ENCODE results near the gene TMEM131.
"Not testable (repeated sequence)": the region's sequence is repeated elsewhere in the genome, so short reads cannot be mapped to it uniquely, and the experiment has no call there.

Gene TMEM131, protein sequence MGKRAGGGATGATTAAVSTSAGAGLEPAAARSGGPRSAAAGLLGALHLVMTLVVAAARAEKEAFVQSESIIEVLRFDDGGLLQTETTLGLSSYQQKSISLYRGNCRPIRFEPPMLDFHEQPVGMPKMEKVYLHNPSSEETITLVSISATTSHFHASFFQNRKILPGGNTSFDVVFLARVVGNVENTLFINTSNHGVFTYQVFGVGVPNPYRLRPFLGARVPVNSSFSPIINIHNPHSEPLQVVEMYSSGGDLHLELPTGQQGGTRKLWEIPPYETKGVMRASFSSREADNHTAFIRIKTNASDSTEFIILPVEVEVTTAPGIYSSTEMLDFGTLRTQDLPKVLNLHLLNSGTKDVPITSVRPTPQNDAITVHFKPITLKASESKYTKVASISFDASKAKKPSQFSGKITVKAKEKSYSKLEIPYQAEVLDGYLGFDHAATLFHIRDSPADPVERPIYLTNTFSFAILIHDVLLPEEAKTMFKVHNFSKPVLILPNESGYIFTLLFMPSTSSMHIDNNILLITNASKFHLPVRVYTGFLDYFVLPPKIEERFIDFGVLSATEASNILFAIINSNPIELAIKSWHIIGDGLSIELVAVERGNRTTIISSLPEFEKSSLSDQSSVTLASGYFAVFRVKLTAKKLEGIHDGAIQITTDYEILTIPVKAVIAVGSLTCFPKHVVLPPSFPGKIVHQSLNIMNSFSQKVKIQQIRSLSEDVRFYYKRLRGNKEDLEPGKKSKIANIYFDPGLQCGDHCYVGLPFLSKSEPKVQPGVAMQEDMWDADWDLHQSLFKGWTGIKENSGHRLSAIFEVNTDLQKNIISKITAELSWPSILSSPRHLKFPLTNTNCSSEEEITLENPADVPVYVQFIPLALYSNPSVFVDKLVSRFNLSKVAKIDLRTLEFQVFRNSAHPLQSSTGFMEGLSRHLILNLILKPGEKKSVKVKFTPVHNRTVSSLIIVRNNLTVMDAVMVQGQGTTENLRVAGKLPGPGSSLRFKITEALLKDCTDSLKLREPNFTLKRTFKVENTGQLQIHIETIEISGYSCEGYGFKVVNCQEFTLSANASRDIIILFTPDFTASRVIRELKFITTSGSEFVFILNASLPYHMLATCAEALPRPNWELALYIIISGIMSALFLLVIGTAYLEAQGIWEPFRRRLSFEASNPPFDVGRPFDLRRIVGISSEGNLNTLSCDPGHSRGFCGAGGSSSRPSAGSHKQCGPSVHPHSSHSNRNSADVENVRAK (N-terminal part only)

DNA sequence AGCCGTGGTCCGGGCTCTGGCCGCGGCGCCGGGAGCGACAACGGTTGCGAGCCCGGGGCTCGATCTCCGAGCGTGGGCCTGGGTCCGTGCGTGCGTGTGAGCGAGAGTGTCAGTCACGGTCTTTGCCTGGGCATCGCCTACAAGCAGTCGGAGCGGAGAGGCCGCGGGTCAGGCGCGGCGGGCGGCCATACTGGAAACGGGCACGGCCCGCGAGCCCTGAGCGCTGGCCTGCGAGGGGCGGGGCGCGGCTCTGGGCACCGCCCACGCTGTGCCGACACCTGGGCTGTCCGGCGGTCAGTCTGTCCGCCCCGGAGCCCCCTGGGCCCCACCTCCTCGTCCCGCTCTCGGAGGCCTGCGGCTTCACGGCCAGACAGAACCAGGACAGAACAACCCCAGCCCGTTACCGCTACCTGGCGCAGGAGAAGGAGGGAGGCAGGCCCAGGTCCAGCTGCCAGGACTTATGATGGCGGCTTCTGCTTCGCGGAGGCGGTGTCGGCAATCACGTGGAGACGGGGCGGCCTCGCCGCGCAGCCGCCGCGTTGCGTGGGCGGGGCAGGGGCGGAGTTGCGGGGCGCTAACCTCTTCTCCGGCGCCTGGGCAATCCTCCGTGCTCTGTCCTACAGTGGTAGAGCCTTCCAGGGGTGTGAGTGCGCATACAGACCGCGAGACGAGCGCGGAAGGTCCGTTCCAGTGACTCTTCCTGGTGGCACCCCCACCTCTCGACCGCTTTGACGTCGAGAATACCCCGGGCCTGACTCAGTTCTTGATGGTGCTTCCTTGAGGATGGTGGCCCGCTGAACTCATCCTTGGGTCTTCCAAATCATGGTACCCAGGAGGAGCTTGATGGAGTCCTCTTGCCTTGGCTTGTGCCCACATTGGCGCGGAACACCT is at the start of gene TMEM131:
Gene TMEM131 (minus strand): TSS at position 215 of the 891 bp plus-strand sequence. CDS start 286 bp downstream, outside the sequence.
- peak; percentile 90 for DNase-seq (ENCODE audit: low read depth)

DNA sequence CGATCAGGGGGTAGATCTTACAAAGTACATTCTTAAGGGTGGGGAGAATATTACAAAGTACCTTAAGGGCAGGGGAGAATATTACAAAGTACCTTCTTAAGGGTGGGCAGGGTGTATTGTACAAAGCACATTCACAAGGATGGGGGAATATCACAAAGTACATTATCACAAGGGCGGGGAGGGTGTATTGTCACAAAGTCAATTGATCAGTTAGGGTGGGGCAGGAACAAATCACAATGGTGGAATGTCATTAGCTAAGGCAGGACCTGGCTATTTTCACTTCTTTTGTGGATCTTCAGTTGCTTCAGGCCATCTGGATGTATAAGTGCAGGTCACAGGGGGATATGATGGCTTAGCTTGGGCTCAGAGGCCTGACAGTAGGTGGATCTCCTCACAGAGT is 49.0 kb upstream of the TMEM131 start:
- not testable (repeated sequence) for DNase-seq (ENCODE audit: low read depth)

DNA sequence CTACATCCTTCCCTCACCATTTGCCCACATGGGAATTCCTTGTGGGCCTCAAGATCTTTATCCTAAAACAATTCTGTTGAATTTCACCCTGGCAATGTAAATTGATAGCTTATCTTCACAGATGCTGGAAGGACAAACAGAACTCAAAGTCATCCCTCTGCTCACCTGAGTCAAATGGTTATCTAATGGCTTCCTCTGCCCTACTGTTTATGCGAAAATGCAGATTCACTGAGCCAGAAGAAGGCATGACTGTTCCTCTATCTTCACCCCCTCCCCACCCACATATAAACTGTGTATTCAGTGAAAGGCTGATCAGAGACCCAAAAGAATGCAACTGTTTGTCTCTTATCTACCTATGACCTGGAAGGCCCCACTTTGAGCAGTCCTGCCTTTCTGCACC is 47.4 kb upstream of the TMEM131 start:
- DNase-seq (ENCODE audit: low read depth), result no peak

DNA sequence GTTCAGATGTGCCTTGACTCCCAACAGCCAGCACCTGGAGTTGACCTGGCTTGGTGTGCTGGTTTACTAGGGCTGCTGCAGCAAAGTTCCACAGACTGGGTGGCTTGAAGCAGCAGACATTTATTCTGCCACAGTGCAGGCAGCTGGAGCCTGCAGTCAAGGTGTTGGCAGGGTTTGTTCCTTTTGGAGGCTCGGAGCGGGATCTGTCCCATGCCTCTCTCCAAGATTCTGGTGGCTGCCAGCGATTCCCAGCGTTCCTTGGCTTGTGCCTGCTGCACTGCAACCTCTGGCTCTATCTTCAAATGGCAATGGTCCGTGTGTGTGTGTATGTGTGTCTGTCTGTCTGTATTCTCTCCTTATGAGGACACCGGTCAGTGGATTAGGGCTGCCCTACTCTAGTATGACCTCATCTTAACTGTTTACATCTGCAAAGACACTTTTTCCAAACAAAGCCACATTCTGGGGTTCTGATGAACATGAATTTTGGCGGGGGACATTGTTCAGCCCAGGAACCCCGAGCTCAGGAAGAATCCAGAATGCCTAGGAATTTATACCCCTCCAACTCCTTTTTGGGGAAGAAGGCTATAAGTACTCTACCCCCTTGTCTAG is 44.7 kb upstream of the TMEM131 start:
- no peak for DNase-seq (ENCODE audit: low read depth)

DNA sequence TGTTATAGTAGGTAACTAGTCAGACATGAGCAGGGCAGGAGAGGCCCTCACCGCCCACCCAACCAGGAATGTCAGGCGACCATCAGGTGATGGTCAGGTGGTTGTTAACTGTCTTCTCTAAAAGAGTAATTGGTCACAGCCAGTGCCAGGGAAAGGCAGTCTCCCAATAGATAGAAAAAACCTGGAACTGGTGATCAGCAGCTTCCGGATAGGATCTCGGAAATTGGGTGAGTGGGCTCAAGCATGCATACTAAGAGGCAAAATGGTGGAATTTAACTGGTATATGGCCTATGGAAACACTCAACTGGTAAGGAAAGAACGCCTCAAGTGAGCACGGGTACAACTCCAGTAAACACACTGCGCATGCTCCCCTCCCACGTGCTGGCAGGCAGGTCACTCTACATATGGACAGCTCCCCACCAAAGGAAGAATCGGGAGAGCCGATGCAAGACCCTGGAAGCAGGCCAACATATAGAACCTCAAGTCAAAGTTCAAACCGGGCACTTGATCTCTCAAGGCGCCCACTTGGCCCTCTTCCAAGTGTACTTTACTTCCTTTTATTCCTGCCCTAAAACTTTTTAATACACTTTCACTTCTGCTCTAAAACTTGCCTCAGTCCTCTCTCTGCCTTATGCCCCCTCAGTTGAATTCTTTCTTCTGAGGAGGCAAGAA is 43.5 kb upstream of the TMEM131 start:
- DNase-seq (ENCODE audit: low read depth), result no peak

DNA sequence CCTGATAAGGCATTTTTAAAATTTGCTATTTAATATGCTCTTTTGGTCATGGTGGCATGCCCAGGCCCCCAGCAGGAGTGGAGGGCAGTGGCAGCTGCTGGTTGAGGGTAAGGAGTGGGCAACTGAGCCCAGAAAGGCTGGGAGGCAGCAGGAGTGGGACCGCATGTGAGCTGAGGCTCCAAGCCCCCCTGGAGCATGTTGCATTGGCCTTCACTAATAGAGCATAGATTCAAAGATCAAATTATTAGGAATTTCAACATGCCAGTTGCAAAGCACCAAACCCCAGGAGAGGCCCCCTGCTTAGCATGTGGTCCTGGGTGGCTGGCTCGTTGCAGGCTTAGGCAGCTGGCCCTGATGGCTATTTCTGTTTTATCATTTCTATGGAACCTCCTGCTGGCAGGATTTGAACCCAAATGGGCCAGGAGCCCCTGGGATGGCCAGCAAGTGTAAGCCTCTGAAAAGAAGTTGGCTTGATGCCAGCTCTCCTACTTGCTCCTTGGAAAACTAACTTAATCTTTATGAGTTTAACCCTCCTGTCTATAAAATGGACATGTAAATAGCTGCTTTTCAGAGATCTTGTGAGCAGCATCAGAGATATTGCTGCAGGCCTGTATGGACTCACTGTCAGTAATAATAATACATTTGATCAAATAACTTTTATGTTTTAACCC is 42.1 kb upstream of the TMEM131 start:
- DNase-seq (ENCODE audit: low read depth), result no peak

DNA sequence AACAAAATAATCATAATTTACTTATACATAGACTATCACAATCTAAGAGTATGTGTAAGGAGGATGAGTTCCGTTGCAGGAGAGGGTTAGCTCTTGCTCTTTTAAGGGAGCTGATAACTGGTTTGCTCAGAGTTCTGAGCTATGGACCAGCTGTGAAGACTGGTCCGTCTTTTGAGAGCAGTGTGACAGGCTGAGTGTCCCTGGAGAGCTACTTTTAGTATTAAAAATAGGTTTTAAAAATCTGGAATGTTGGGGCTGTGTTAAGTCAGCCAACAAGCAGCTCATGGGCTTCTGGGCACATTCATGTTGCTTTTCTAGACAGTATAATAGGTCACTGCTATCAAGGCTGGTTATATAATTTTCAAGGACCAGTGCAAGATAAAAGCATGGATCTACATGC is 41.5 kb upstream of the TMEM131 start:
- no peak for DNase-seq (ENCODE audit: low read depth)

DNA sequence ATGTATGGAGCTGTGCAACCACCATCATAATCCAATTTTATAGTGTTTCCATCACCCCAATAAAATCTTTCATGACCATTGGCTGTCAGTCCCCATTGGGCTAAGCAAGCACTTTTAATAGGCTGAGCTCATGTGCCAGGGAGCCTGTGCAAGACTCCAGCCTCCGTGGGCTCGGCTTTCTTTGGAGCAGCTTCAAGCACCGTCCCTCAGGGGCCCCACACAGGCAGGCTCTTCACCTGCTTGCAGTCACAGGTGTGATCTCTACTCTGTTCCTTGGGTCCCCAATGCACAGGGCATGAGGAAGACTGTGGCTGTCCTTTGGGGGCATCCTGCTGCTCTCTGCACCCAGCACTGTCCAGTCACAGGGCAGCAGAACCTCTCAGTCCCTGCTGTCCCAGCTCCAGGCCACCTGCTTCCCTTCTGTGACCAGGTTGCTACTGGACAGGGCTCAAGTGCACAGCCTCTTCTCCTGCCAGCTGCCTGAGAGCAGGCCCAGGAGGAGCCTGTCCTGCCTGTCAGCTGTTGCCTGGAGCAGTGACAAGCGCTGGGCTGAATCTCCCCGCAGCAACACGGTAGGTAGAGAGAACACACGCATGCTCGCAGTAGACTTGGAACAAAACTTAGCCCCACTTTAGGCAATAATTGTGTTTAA is 40.7 kb upstream of the TMEM131 start:
- no peak for DNase-seq (ENCODE audit: low read depth)

DNA sequence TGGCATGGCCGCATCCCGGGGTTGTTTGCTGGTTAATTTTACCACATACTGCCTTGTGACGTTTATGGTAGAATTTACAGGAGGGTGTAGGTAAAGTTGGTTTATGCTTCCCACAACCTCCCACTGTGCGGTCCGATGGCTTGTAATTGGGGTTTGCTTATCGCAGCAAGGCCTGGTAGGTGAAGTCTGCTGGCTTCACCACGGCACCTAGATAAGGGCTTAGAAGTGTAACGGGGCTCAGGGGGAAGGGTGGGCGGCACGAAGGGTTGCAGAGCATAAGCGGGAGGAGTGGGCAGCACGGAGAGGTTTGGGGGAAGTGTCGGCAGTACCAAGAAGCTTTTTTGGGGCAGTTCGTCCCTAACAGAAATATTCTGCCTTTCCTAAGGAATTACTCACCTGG is 39.0 kb upstream of the TMEM131 start:
- DNase-seq (ENCODE audit: low read depth), result no peak

DNA sequence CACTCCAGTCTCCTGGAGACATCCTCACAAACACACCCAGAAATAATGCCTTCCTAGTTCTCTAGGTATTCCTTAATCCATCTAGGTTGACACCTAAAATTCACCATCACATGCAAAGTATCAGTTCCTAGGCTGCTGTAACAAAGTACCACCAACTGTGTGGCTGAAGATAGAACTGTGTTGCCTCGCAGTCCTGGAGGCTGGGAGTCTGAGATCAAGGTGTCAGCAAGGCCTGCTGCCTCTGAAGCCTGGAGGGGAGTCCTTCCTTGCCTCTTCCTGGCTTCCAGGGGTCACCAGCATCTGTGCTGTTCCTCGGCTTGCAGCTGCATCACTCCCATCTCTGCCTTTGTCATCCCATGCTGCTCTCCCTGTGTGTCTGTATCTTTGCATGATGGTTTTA is 36.3 kb upstream of the TMEM131 start:
- no peak for DNase-seq (ENCODE audit: low read depth)

DNA sequence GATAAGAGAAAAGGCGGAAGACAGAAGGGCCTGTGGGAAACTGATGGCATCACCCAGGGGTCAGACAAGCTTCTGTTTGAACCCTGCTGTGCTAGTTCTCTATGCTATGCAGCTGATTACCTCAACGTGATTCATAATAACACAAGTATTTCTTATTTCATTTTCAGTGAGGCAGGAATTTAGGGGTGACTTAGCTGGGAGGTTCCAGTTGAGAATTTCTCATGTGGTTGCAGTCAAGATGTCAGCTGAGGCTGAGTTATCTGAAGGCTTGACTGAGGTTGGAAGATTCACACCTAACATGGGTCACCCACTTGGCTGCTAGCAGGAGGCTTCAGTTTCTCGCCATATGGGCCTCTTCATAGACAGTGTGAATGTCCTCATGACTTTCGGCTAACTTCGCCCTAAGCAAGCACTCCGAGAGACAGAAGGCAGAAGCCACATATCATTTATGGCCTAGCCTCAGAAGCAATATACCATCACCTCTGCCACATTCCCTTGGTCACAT is 34.0 kb upstream of the TMEM131 start:
- no peak for DNase-seq (ENCODE audit: low read depth)

DNA sequence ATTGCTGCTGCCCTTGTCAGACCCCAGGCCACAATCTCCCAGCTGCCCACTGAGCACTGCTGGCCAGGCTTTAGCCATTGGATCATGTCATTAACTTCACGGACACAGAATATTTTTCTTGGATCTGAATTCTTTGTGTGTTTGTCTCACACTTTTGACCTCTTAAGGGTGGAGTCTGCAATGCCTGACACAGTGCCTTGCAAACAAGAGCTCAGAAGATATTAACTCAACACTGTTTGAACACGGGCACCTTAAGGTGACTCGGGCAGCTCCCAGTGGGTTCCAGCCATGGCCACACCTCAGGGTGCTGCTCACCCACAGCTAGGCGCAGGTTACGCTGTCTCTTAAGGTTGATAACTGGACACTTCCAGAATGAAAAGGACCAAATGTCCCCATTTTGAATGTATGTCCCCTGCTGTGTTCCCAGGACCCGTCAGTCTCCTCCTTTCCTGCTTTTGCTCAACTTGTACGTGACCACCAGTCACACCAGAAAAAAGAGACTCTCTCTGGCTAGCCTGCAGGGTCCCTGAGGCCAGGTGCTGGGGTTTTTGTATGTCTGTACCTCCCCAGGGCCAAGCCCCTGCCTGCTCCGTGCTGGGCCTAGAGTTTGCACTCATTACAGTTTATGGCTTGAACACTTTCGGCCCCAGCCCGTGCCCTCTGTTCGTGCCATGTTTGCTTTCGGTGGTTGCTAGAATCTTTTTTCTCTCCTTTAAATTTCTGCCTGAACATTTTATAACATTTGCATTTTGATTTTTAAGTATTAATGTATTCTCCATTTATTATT is 33.4 kb upstream of the TMEM131 start:
- no peak for DNase-seq (ENCODE audit: low read depth)

DNA sequence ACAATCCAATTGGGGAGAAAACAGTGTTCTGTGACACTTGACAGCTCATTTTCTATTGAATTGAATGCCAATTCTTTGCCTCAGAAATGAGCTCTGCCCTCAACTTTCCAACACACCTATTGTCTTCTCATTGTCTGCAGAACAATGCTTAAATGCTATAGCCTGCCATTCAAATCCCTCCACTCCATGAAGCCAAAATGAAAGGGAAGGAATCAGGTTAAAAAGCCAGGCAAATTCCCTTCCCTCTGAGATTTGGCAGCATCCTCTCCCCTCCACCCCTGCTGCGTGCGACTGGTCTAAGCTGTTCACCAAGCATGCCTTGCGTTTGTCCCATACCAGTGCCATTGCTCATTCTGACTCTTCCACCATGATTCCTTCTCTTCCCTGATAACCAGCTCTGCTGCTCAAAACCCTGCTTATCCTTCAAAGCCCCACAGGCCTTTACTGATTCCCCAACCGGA is 32.4 kb upstream of the TMEM131 start:
- peak; percentile 91 for DNase-seq (ENCODE audit: low read depth)

DNA sequence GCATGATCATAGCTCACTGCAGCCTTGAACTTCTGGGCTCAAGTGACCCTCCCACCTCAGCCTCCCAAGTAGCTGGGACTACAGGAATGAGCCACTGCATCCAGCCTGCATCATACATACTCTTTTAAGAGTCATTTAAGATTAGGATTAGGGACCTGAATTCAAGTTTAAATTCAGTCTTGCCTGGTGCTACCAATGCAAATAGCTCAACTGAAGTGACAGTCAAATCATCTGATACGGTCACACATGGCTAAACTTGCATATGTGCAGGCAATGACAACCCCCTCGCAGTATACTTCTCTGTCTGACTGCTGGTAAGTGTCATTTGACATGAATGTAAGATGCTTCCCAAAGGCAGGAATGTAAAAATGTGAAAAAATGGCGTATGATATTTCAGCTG is 31.8 kb upstream of the TMEM131 start:
- DNase-seq (ENCODE audit: low read depth), result no peak

DNA sequence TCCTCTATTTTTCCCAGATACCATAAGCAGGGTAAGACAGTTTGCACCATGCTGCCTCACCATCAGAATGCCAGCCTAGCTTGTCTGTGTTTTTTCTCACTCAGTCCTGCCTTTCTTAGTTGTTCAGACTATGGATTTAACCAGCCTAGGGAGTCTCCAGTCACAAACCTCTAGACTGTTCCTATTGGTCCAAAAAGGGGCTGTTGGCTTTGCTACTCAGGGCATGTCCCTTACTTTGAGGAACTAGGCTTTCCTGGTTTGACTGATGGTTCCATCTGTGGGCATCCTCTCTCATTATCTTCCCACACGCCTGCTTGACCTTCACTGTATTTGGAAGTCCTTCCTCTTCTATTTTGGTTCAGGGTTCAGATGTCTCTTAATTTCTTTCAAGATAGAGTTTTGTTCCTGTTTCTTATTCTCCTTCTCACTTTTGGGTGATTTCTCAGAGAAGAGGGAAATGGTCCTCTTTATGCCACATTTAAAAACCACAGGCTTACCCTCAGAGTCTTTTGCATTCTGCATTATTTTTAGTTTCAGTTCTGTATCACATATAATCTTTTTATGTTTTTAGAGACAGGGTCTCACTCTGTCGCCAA is 31.3 kb upstream of the TMEM131 start:
- no peak for DNase-seq (ENCODE audit: low read depth)

DNA sequence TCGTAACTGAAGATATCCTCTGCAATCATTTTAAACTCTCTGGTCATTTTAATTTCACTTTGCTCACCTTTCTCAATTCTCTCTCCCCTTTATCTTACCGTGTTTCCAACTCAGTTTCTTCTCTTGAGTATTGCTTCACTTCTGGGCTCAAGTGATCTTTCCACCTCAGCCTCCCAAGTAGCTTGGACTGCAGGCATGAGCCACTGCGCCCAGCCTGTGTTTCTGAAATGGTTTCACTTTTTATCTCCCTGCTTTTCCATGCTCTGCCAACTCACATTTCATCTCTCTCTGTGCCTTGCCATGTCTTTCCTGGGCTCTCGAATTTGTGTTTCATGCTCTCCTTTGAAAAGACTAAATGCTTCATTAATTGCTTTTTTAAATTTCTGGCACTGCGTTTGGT is 30.5 kb upstream of the TMEM131 start:
- DNase-seq (ENCODE audit: low read depth), result no peak

DNA sequence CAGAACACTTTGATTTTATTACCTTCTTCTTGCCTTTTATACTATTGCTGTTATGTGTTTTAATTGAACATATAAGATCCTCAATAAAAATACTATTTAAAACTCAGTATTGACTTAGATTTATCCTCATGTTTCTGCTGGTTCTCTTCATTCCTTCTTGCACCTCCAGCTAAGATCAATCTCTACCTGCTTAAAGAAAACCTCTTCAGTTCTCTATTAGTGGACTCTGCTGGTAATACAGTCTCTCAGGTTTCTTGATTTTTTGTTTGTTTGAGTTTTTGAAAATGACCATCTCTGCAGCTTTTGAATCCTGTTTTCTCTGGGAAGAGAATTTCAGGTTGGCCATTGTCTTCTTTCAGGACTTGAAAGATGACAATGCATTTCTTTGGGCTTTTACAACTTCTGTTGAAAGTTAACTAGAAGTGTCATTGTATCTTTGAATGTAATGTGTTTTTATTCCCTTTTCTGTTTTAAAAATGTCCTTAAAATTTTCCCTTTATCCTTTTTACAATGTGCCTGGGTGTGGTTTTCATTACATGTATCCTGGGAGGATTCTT is 29.8 kb upstream of the TMEM131 start:
- no peak for DNase-seq (ENCODE audit: low read depth)
